ENCODE results near the gene NANS. TPM values are rescaled to one million over a fixed set of nuclear protein-coding genes. Genes with fewer than 3 reads are reported as not detected.

NANS gene
- polyA plus RNA-seq, 3 donors, result 41.3 to 109 (median 95.9) TPM

GRCh38 chr9:98078895-98079294, 22.4 kb downstream of the NANS start:
- no peak for DNase-seq
- no peak overlapping the region for H3K4me2 ChIP-seq (replicated peaks; ENCODE audit: extremely low read depth, low read length, poor library complexity, severe bottlenecking)
- H3K27me3 ChIP-seq (ENCODE audit: control insufficient read depth in 2 of 2, insufficient read depth in 2 of 2, low read length in 2 of 2), result no peaks in the 10 kb centered on the region
- no peaks in the 10 kb centered on the region for H3K9me3 ChIP-seq (replicated peaks in 1 of 2; ENCODE audit: control insufficient read depth in 1 of 2, insufficient read depth in 1 of 2, low read length in 2 of 2)
- H3K9ac ChIP-seq (ENCODE audit: insufficient read depth, low read length, poor library complexity, severe bottlenecking), result no peak overlapping the region
- no peak overlapping the region for H3K4me3 ChIP-seq (replicated peaks in 1 of 3; ENCODE audit: low read depth in 2 of 3, low read length in 3 of 3)
- H2AFZ ChIP-seq (ENCODE audit: insufficient read depth, low read depth, low read length, poor library complexity, severe bottlenecking), result no peak overlapping the region
- H3K27me3 Mint-ChIP-seq (ENCODE audit: low read depth in 3 of 3), result peaks cover 0 to 3% (median 2%) of the 10 kb centered on the region in 3 donors
- H3K4me1 ChIP-seq (ENCODE audit: control insufficient read depth in 1 of 2, insufficient read depth in 2 of 2, low read length in 2 of 2), result peaks cover 15 to 20% of the 10 kb centered on the region in 2 donors
- peak overlapping the region in 2 of 7 donors; percentile 38 to 67 for H3K27ac Mint-ChIP-seq
- peaks cover 0 to 3% (median 0%) of the 10 kb centered on the region in 7 donors for H3K9me3 Mint-ChIP-seq
- H3K27ac ChIP-seq (ENCODE audit: low read depth in 1 of 2, low read length in 2 of 2), result no peak overlapping the region
- peaks cover 64 to 73% of the 10 kb centered on the region in 2 donors for H3K36me3 ChIP-seq (replicated peaks in 1 of 2; ENCODE audit: control insufficient read depth in 1 of 2, insufficient read depth in 2 of 2, low read length in 2 of 2)
- 83% methylated on average over 2 of the region's 5 CpGs for WGBS (ENCODE audit: insufficient coverage)
- intact Hi-C loops (cut with micrococcal nuclease), result loop anchor here (5.0 to 10.0 kb wide), 2 partner anchors 126 to 128 kb away; no protein-coding TSS in a partner anchor
- H3K36me3 Mint-ChIP-seq, result peaks cover 62 to 74% of the 10 kb centered on the region in 2 donors
- H4K20me1 ChIP-seq (ENCODE audit: insufficient read depth, low read length), result peaks cover 70% of the 10 kb centered on the region
- H3K4me3 Mint-ChIP-seq, result no peak overlapping the region
- peaks cover 38% of the 10 kb centered on the region for H3K4me1 Mint-ChIP-seq
- H3K79me2 ChIP-seq (ENCODE audit: insufficient read depth, low read length), result peaks cover 30% of the 10 kb centered on the region
- no peak for TF ChIP-seq CTCF (IDR thresholded peaks at IDR 0.05)

GRCh38 chr9:98080326-98080725, 23.8 kb downstream of the NANS start:
- no peaks in the 10 kb centered on the region for H3K9me3 ChIP-seq (replicated peaks in 1 of 2; ENCODE audit: control insufficient read depth in 1 of 2, insufficient read depth in 1 of 2, low read length in 2 of 2)
- H3K4me1 ChIP-seq (ENCODE audit: control insufficient read depth in 1 of 2, insufficient read depth in 2 of 2, low read length in 2 of 2), result peaks cover 1 to 7% of the 10 kb centered on the region in 2 donors
- H3K27me3 Mint-ChIP-seq (ENCODE audit: low read depth in 3 of 3), result peaks cover 0 to 2% (median under 1%) of the 10 kb centered on the region in 3 donors
- H3K27me3 ChIP-seq (ENCODE audit: control insufficient read depth in 2 of 2, insufficient read depth in 2 of 2, low read length in 2 of 2), result no peaks in the 10 kb centered on the region
- WGBS (ENCODE audit: insufficient coverage), result no CpG with 5 or more reads among the region's 1 CpG
- intact Hi-C loops (cut with micrococcal nuclease), result no loop called here
- H3K4me1 Mint-ChIP-seq, result peaks cover 25% of the 10 kb centered on the region
- no peak overlapping the region for H3K27ac Mint-ChIP-seq
- peaks cover 0 to 3% (median 0%) of the 10 kb centered on the region in 7 donors for H3K9me3 Mint-ChIP-seq
- peaks cover 75 to 86% of the 10 kb centered on the region in 2 donors for H3K36me3 Mint-ChIP-seq
- H3K4me3 Mint-ChIP-seq, result no peak overlapping the region
- H2AFZ ChIP-seq (ENCODE audit: insufficient read depth, low read depth, low read length, poor library complexity, severe bottlenecking), result no peak overlapping the region
- H3K36me3 ChIP-seq (replicated peaks in 1 of 2; ENCODE audit: control insufficient read depth in 1 of 2, insufficient read depth in 2 of 2, low read length in 2 of 2), result peaks cover 78 to 87% of the 10 kb centered on the region in 2 donors
- peaks cover 66% of the 10 kb centered on the region for H4K20me1 ChIP-seq (ENCODE audit: insufficient read depth, low read length)
- H3K4me3 ChIP-seq (replicated peaks in 1 of 3; ENCODE audit: low read depth in 2 of 3, low read length in 3 of 3), result no peak overlapping the region
- H3K27ac ChIP-seq (ENCODE audit: low read depth in 1 of 2, low read length in 2 of 2), result no peak overlapping the region
- H3K9ac ChIP-seq (ENCODE audit: insufficient read depth, low read length, poor library complexity, severe bottlenecking), result no peak overlapping the region
- no peak overlapping the region for H3K4me2 ChIP-seq (replicated peaks; ENCODE audit: extremely low read depth, low read length, poor library complexity, severe bottlenecking)
- peaks cover 24% of the 10 kb centered on the region for H3K79me2 ChIP-seq (ENCODE audit: insufficient read depth, low read length)
- TF ChIP-seq CTCF (IDR thresholded peaks at IDR 0.05), result no peak
- no peak for DNase-seq

Data from CD14-positive monocyte (primary cell).